ENCODE measurements around the gene ALX3. TPM values are rescaled to one million over a fixed set of nuclear protein-coding genes. Genes with fewer than 3 reads are reported as not detected.

ALX3 gene
- total RNA-seq, 4 donors from 2014 or later: 0.21 to 0.26 TPM; not detected in 2

- Histone ChIP-seq H3K4me3 (no peak overlapping the region), H3K27ac (no peak overlapping the region), H3K27me3 (no peaks in the 10 kb centered on the region), H3K9me3 (no peaks in the 10 kb centered on the region), H3K36me3 (no peaks in the 10 kb centered on the region), H3K4me1 (no peaks in the 10 kb centered on the region)
- TF ChIP-seq POLR2A (IDR thresholded peaks at IDR 0.05) (no peak), CTCF (IDR thresholded peaks at IDR 0.05) (no peak)
- no peak for DNase-seq
- intact Hi-C loops (cut with DNase I; ENCODE audit: low total_unique reads): no loop called here
Observed at GRCh38 chr1:110089561-110090275, 19.2 kb upstream of the ALX3 start.

- no peaks in the 10 kb centered on the region for H3K4me1 ChIP-seq
- no peak for DNase-seq
- TF ChIP-seq CTCF (IDR thresholded peaks at IDR 0.05): no peak
- TF ChIP-seq POLR2A (IDR thresholded peaks at IDR 0.05): no peak
- H3K4me3 ChIP-seq: no peak overlapping the region
- no peaks in the 10 kb centered on the region for H3K9me3 ChIP-seq
- H3K36me3 ChIP-seq: no peaks in the 10 kb centered on the region
- H3K27me3 ChIP-seq: no peaks in the 10 kb centered on the region
- H3K27ac ChIP-seq: no peak overlapping the region
- intact Hi-C loops (cut with DNase I; ENCODE audit: low total_unique reads): no loop called here
Observed at GRCh38 chr1:110088739-110089316, 18.4 kb upstream of the ALX3 start.

- Histone ChIP-seq H3K27me3 (no peaks in the 10 kb centered on the region), H3K9me3 (no peaks in the 10 kb centered on the region), H3K4me3 (no peak overlapping the region), H3K27ac (no peak overlapping the region), H3K4me1 (no peaks in the 10 kb centered on the region), H3K36me3 (no peaks in the 10 kb centered on the region)
- peak in 1 of 2 donors; percentile 50 for DNase-seq
- intact Hi-C loops (cut with DNase I; ENCODE audit: low total_unique reads): no loop called here
- TF ChIP-seq POLR2A (IDR thresholded peaks at IDR 0.05): no peak
- peak; percentile 43 to 71 (median 54) for TF ChIP-seq CTCF (IDR thresholded peaks at IDR 0.05)
Observed at GRCh38 chr1:110087812-110088738, 17.6 kb upstream of the ALX3 start.

GRCh38 chr1:110086961-110087360 is 16.5 kb upstream of the ALX3 start:
- H3K27me3 ChIP-seq: no peaks in the 10 kb centered on the region
- H3K27ac ChIP-seq: no peak overlapping the region
- no peaks in the 10 kb centered on the region for H3K4me1 ChIP-seq
- no peaks in the 10 kb centered on the region for H3K9me3 ChIP-seq
- TF ChIP-seq POLR2A (IDR thresholded peaks at IDR 0.05): no peak
- TF ChIP-seq CTCF (IDR thresholded peaks at IDR 0.05): no peak
- no peak for DNase-seq
- intact Hi-C loops (cut with DNase I; ENCODE audit: low total_unique reads): no loop called here
- H3K36me3 ChIP-seq: no peaks in the 10 kb centered on the region
- H3K4me3 ChIP-seq: no peak overlapping the region
